H1 (cell line): Measurements from ENCODE around the gene CHST11. TPM values are rescaled to one million over a fixed set of nuclear protein-coding genes. Genes with fewer than 3 reads are reported as not detected.

Experiments
- CTCF ChIA-PET: fragments of 300-600 bp; sonication (Branson Sonifier 250); formaldehyde crosslinking; loops from one replicate; lab custom pipeline; 2021; ENCODE audit not compliant: partially characterized antibody; lab: Charles Lee
- POLR2A ChIA-PET: fragments of 300-600 bp; sonication (Branson Sonifier 250); formaldehyde crosslinking; loops from one replicate; lab custom pipeline; 2021; ENCODE audit warnings: inconsistent platforms; ENCODE audit not compliant: partially characterized antibody; lab: Charles Lee
- DNase-seq, 2 experiments: peaks; one replicate each; pipeline versions ENCODE4 v3.0.0 to v3.0.0-alpha.2; 2010 to 2022; ENCODE audit warnings: low spot score in 2 of 2, low read depth in 1 of 2, mixed read lengths in 1 of 2
- FAIRE-seq: peaks from 2 replicates; lab custom pipeline; 2011; peaks lifted over from hg19 to GRCh38; lab: Jason Lieb, UNC
- H2AFZ ChIP-seq: 2 replicates; pipeline ENCODE4 v1.8.1; 2012; ENCODE audit warnings: low read length, inconsistent platforms
- H2AK5ac ChIP-seq: 2 replicates; pipeline ENCODE4 v1.6.1; 2013; ENCODE audit warnings: low read depth, low read length
- H2BK120ac ChIP-seq: replicated peaks from 2 replicates; pipeline ENCODE3; 2013; ENCODE audit warnings: low read depth, low read length, inconsistent platforms
- H2BK12ac ChIP-seq: 2 replicates; pipeline ENCODE4 v1.6.1; 2013; ENCODE audit warnings: low read depth, low read length
- H2BK15ac ChIP-seq: 2 replicates; pipeline ENCODE4 v1.6.1; 2013; ENCODE audit warnings: low read length
- H2BK20ac ChIP-seq: 2 replicates; pipeline ENCODE4 v1.6.1; 2013; ENCODE audit warnings: low read length
- H2BK5ac ChIP-seq: 2 replicates; pipeline ENCODE4 v1.6.1; 2013; ENCODE audit warnings: low read depth, low read length
- H3K14ac ChIP-seq: 2 replicates; pipeline ENCODE4 v1.6.1; 2013; ENCODE audit warnings: inconsistent platforms; ENCODE audit not compliant: insufficient read length
- H3K18ac ChIP-seq: 2 replicates; pipeline ENCODE4 v1.6.1; 2013; ENCODE audit warnings: low read length; ENCODE audit errors: extremely low read depth
- H3K23ac ChIP-seq: 2 replicates; pipeline ENCODE4 v1.6.1; 2013; ENCODE audit warnings: inconsistent platforms; ENCODE audit not compliant: insufficient read length
- H3K23me2 ChIP-seq: 2 replicates; pipeline ENCODE4 v1.6.1; 2013; ENCODE audit warnings: low read depth, low read length
- H3K27ac ChIP-seq: 2 replicates; pipeline ENCODE4 v1.6.1; 2011; ENCODE audit warnings: low read depth, low read length, inconsistent platforms
- H3K27me3 ChIP-seq, 4 experiments: replicated peaks in 1 of 4; 1 replicate in 1 of 4; 2 replicates in 3 of 4; pipeline versions ENCODE4 v1.6.1 to v1.8.1; 2011 to 2013; ENCODE audit warnings: low read length in 3 of 4, mild to moderate bottlenecking in 3 of 4, inconsistent platforms in 2 of 4, mixed read lengths in 2 of 4, moderate library complexity in 1 of 4; ENCODE audit not compliant: control insufficient read depth in 3 of 4, insufficient read depth in 3 of 4; ENCODE audit errors: extremely low read depth in 1 of 4
- H3K36me3 ChIP-seq, 4 experiments: 2 replicates each; pipeline versions ENCODE4 v1.6.1 to v1.8.1; 2011 to 2013; ENCODE audit warnings: mild to moderate bottlenecking in 4 of 4, low read length in 3 of 4, moderate library complexity in 2 of 4, control low read depth in 1 of 4, inconsistent platforms in 1 of 4; ENCODE audit not compliant: insufficient read depth in 4 of 4, control insufficient read depth in 2 of 4
- H3K4ac ChIP-seq: replicated peaks from 2 replicates; pipeline ENCODE3; 2013; ENCODE audit warnings: low read length, low read depth, mixed read lengths, inconsistent platforms; ENCODE audit not compliant: insufficient read length
- H3K4me1 ChIP-seq, 4 experiments: replicated peaks in 1 of 4; 1 replicate in 1 of 4; 2 replicates in 3 of 4; pipeline versions ENCODE4 v1.6.1 to v1.8.1; 2011 to 2013; ENCODE audit warnings: low read length in 3 of 4, inconsistent platforms in 2 of 4, mixed read lengths in 1 of 4; ENCODE audit not compliant: insufficient read depth in 4 of 4, control insufficient read depth in 3 of 4
- H3K4me2 ChIP-seq, 2 experiments: 2 replicates each; pipeline versions ENCODE4 v1.6.1 to v1.8.1; 2011 to 2013; ENCODE audit warnings: low read depth in 2 of 2, low read length in 2 of 2, control low read depth in 1 of 2, inconsistent platforms in 1 of 2, mild to moderate bottlenecking in 1 of 2; ENCODE audit not compliant: insufficient read depth in 1 of 2
- H3K4me3 ChIP-seq, 4 experiments: fragments of 200-600, 300-600 bp in 1 of 4; sonication (generic), shearing (Covaris generic), sonication (Bioruptor Twin) in 1 of 4; 2 replicates each; pipeline versions ENCODE4 v1.5.1 to v1.8.1; 2011 to 2016; ENCODE audit warnings: low read length in 4 of 4, low read depth in 3 of 4, control low read depth in 2 of 4, inconsistent platforms in 2 of 4, mild to moderate bottlenecking in 2 of 4, mixed read lengths in 1 of 4, moderate library complexity in 1 of 4; ENCODE audit not compliant: insufficient read depth in 2 of 4; ENCODE audit errors: extremely low read depth in 1 of 4
- H3K56ac ChIP-seq: replicated peaks from 2 replicates; pipeline ENCODE3; 2013; ENCODE audit warnings: low read depth, mild to moderate bottlenecking, mixed read lengths, low read length, inconsistent platforms; ENCODE audit not compliant: insufficient read length
- H3K79me1 ChIP-seq: 2 replicates; pipeline ENCODE4 v1.6.1; 2013; ENCODE audit warnings: low read depth, low read length, control low read depth
- H3K79me2 ChIP-seq, 2 experiments: 2 replicates each; pipeline versions ENCODE4 v1.6.1 to v1.8.1; 2012 to 2013; ENCODE audit warnings: low read length in 2 of 2, mild to moderate bottlenecking in 2 of 2, inconsistent platforms in 1 of 2; ENCODE audit not compliant: insufficient read depth in 2 of 2, control insufficient read depth in 1 of 2
- H3K9ac ChIP-seq, 4 experiments: replicated peaks in 1 of 4; 1 replicate in 1 of 4; 2 replicates in 3 of 4; pipeline versions ENCODE4 v1.6.1 to v1.8.1; 2011 to 2013; ENCODE audit warnings: low read depth in 3 of 4, low read length in 3 of 4, control low read depth in 2 of 4, mild to moderate bottlenecking in 2 of 4, moderate library complexity in 2 of 4, inconsistent platforms in 1 of 4; ENCODE audit errors: extremely low read depth in 1 of 4
- H3K9me3 ChIP-seq, 2 experiments: 2 replicates each; pipeline versions ENCODE4 v1.6.1 to v1.8.1; 2012 to 2013; ENCODE audit warnings: mild to moderate bottlenecking in 2 of 2, moderate library complexity in 2 of 2, control low read depth in 1 of 2, inconsistent platforms in 1 of 2, low read depth in 1 of 2, low read length in 1 of 2, mixed read lengths in 1 of 2; ENCODE audit not compliant: insufficient read depth in 2 of 2
- H4K20me1 ChIP-seq, 2 experiments: replicated peaks in 1 of 2; 2 replicates each; pipeline versions ENCODE3 to v1.8.1; 2011 to 2013; ENCODE audit warnings: inconsistent platforms in 2 of 2, low read length in 2 of 2, mild to moderate bottlenecking in 1 of 2; ENCODE audit not compliant: insufficient read depth in 2 of 2, control insufficient read depth in 1 of 2
- H4K5ac ChIP-seq: 2 replicates; pipeline ENCODE4 v1.6.1; 2013; ENCODE audit warnings: low read length, low read depth, mixed read lengths, inconsistent platforms; ENCODE audit not compliant: insufficient read length
- H4K8ac ChIP-seq: 2 replicates; pipeline ENCODE4 v1.8.0; 2013; ENCODE audit warnings: mild to moderate bottlenecking, moderate library complexity, low read length, inconsistent platforms; ENCODE audit not compliant: insufficient read depth; ENCODE audit errors: extremely low read depth
- H4K91ac ChIP-seq: replicated peaks from 2 replicates; pipeline ENCODE3; 2013; ENCODE audit warnings: low read length, mixed read lengths, inconsistent platforms; ENCODE audit not compliant: insufficient read length
- ATF2 ChIP-seq: IDR thresholded peaks from 2 replicates; pipeline ENCODE4 v1.6.1; 2012; ENCODE audit warnings: low read length, inconsistent platforms
- MAFK ChIP-seq: IDR thresholded peaks from 2 replicates; pipeline ENCODE4 v1.6.1; 2012; ENCODE audit warnings: low read depth, mild to moderate bottlenecking, improper control_type of control experiment, low read length
- WGBS, 2 experiments: shearing (Covaris generic) in 1 of 2; methylation state at CpG; one replicate each; pipeline versions ENCODE4 v1.1.6 to v1.1.7; 2013 to 2015; ENCODE audit warnings: low lambda C conversion rate in 2 of 2, mixed read lengths in 2 of 2, inconsistent platforms in 1 of 2, low coverage in 1 of 2, missing lambda C conversion rate in 1 of 2; ENCODE audit not compliant: insufficient replicate concordance in 2 of 2, insufficient coverage in 1 of 2, insufficient read length in 1 of 2; ENCODE audit errors: extremely low coverage in 1 of 2, missing lambda C conversion rate in 1 of 2; 5-methylcytosine and 5-hydroxymethylcytosine counted together
- polyA plus RNA-seq, 7 experiments: library from polyadenylated mRNA; depleted of rRNA in 3 of 7; stranded (reverse) in 5 of 7; unstranded in 2 of 7; fragments of >200 nt in 5 of 7; fragments of 200-250 nt in 2 of 7; gene quantifications; 1 replicate in 5 of 7; 2 replicates in 1 of 7; 4 replicates in 1 of 7; pipeline versions ENCODE4 v1.2.1 to v1.2.3, GENCODE V29; 2011 to 2013; ENCODE audit warnings: missing spikeins in 2 of 7, mixed read lengths in 2 of 7
- total RNA-seq: library from RNA; stranded (reverse); fragmentation: NEBNext Ultra II Directional; extraction: Animal tissue kit (Norgen Biotek cat#: 25700); gene quantifications from 2 replicates; pipeline ENCODE4 v1.2.1, GENCODE V29; 2021

Gene CHST11
- total and polyA plus RNA-seq, 2 of the 8 experiments (the other 6 are each of a cell fraction or from before 2014, with no cell fraction given) = 14.4 to 20.8 TPM

- 94% methylated on average over 11 of the region's 11 CpGs; no CpG with 5 or more reads in 1 of the 2 experiments for WGBS, 2 experiments
- Histone ChIP-seq H4K20me1 (peaks cover 0 to 4% of the 10 kb centered on the region in 2 experiments), H2BK20ac (no peak overlapping the region), H4K5ac (no peak overlapping the region), H2BK120ac (no peak overlapping the region), H3K27ac (no peak overlapping the region), H3K23ac (no peak overlapping the region), H3K79me1 (no peaks in the 10 kb centered on the region; the same call in none of the 2 replicates), H4K91ac (no peak overlapping the region), H3K23me2 (no peaks in the 10 kb centered on the region), H2BK5ac (no peak overlapping the region; the same call in 1 of the 2 replicates), H3K9me3 (no peaks in the 10 kb centered on the region), H3K4me2 (no peak overlapping the region), H3K4me3 (no peak overlapping the region), H3K56ac (no peak overlapping the region), H3K4me1 (peaks cover 0 to 4% (median 0%) of the 10 kb centered on the region in 4 experiments; a peak in 1 of 7 replicates), H2BK12ac (no peak overlapping the region), H3K4ac (no peak overlapping the region), H4K8ac (0 out of 2 replicates have a peak overlapping the region, but pooled peaks have one; percentile 18), H3K79me2 (no peaks in the 10 kb centered on the region; a peak in 1 of 4 replicates), H3K14ac (no peak overlapping the region), H3K18ac (no peak overlapping the region), H3K27me3 (no peaks in the 10 kb centered on the region), H2AFZ (no peak overlapping the region), H2AK5ac (no peak overlapping the region), H3K36me3 (no peaks in the 10 kb centered on the region), H3K9ac (no peak overlapping the region), H2BK15ac (no peak overlapping the region)
- CTCF ChIA-PET = no interaction called here
- POLR2A ChIA-PET = no interaction called here
- DNase-seq (no peak), FAIRE-seq (no peak)
- TF ChIP-seq ATF2 (no peak), MAFK (no peak)
Measured at GRCh38 chr12:104480826-104481440, 24.2 kb downstream of the CHST11 start.
